Activated CD4-positive, alpha-beta memory T cell treated with anti-CD3 and anti-CD28 coated beads for 36 hours (primary cell): Measurements from ENCODE around the gene KCTD3. TPM values are rescaled to one million over a fixed set of nuclear protein-coding genes. Genes with fewer than 3 reads are reported as not detected.

Experiments used
- CTCF ChIA-PET: fragments of 350-600 bp; sonication (Branson Sonifier 250); formaldehyde crosslinking; loops from one replicate; lab custom pipeline; 2021; ENCODE audit warnings: antibody characterized with exemption, inconsistent platforms; lab: Charles Lee
- POLR2A ChIA-PET: fragments of 350-600 bp; sonication (Branson Sonifier 250); formaldehyde crosslinking; loops from one replicate; lab custom pipeline; 2021; ENCODE audit warnings: antibody characterized with exemption; lab: Charles Lee
- DNase-seq: peaks from one replicate; pipeline ENCODE4 v3.0.0-alpha.2; 2020
- H3K27ac Mint-ChIP-seq: one replicate; pipeline ENCODE4 v1.8.0; 2021; ENCODE audit warnings: mixed read lengths
- H3K27me3 Mint-ChIP-seq: one replicate; pipeline ENCODE4 v1.8.0; 2021; ENCODE audit warnings: mixed read lengths
- H3K36me3 Mint-ChIP-seq: one replicate; pipeline ENCODE4 v1.8.0; 2021; ENCODE audit warnings: mixed read lengths
- H3K4me1 Mint-ChIP-seq: one replicate; pipeline ENCODE4 v1.8.0; 2021; ENCODE audit warnings: low read depth, mixed read lengths
- H3K4me3 Mint-ChIP-seq: one replicate; pipeline ENCODE4 v1.8.0; 2021; ENCODE audit warnings: mild to moderate bottlenecking, mixed read lengths
- H3K9me3 Mint-ChIP-seq: one replicate; pipeline ENCODE4 v1.8.0; 2021; ENCODE audit warnings: mixed read lengths
- intact Hi-C: fragments of 100-400 bp; cut with micrococcal nuclease; formaldehyde crosslinking; loops from one replicate; pipeline ENCODE4 v1.15.1; 2023
- total RNA-seq, 2 experiments: library from RNA; stranded (reverse); gene quantifications; one replicate each; pipeline ENCODE4 v1.2.3, GENCODE V29; 2021

KCTD3 gene
- total RNA-seq, 2 experiments from 2014 or later: 1.3 to 2.7 TPM

DNA sequence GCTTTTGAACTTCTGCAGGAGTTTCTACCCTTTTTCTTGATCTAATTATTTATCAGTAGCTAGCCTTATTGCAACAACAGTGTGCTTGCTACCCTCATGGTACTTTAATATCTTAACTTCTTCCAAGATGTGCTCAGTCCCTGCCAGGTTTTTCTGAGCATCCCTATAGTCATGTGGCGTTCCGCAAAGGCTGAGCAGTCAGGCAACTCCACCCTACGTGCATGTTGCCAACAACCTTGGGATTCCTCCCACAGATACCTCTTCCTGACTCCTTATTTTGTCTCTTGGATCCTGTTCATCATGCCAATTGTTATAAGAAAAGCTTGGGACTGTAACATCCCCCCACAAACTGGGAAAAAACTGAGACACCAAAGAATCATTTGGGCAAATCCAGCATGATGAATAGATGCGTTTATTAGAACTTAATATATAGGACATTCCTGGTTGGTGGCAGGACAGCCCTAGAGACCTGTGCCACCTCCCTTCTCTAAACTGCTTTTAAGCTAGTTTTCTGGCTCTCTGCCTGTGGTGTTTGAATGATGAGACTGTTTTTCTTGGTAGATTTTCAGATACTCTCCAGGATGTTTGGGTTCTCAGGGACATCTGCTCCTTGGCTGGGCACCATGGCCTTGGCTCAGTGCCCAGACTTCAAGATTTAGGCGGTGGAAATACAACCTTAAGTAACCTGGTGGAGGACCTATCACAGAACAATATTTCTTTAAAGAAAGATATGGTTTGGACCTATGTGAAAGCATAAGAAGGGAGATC is 27.1 kb upstream of the KCTD3 start:
- intact Hi-C loops: no loop called here
- ChIA-PET CTCF (interaction anchor here (7.0 kb wide), 1 partner anchor 13 kb away, joined by 29 read pairs; no protein-coding TSS in a partner anchor), POLR2A (no interaction called here)

DNA sequence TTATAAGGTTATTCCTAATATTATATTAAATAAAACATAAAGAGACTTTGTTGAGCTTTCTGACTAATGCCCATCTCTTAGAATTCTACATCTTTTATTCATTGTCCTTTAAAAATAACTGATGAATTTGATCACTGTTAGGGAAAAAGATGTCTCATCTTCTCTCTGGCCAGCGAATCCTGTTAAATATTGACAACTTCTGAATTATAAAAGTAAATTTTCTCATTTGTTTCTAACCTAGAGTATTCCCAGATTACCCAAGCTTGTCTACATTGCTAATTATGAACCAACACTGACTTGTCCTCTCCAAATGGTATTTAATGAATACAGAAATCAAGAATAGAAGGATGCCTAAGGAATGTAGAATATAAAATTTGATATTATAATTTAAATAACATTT is 24.8 kb upstream of the KCTD3 start:
- intact Hi-C loops: no loop called here
- peaks cover 2% of the 10 kb centered on the region for H3K9me3 Mint-ChIP-seq
- no peaks in the 10 kb centered on the region for H3K27me3 Mint-ChIP-seq
- H3K27ac Mint-ChIP-seq: no peak overlapping the region
- H3K36me3 Mint-ChIP-seq: no peaks in the 10 kb centered on the region
- ChIA-PET CTCF (interaction anchor here (7.0 kb wide), 1 partner anchor 16 kb away, joined by 29 read pairs; no protein-coding TSS in a partner anchor), POLR2A (no interaction called here)
- no peak overlapping the region for H3K4me3 Mint-ChIP-seq
- no peak for DNase-seq
- no peaks in the 10 kb centered on the region for H3K4me1 Mint-ChIP-seq

More for the DNA sequence above, 27.1 kb upstream of the KCTD3 start:
- Mint-ChIP-seq H3K27ac (no peak overlapping the region), H3K27me3 (peaks cover 2% of the 10 kb centered on the region), H3K36me3 (no peaks in the 10 kb centered on the region), H3K4me1 (no peaks in the 10 kb centered on the region), H3K4me3 (no peak overlapping the region), H3K9me3 (peaks cover 2% of the 10 kb centered on the region)
- no peak for DNase-seq

DNA sequence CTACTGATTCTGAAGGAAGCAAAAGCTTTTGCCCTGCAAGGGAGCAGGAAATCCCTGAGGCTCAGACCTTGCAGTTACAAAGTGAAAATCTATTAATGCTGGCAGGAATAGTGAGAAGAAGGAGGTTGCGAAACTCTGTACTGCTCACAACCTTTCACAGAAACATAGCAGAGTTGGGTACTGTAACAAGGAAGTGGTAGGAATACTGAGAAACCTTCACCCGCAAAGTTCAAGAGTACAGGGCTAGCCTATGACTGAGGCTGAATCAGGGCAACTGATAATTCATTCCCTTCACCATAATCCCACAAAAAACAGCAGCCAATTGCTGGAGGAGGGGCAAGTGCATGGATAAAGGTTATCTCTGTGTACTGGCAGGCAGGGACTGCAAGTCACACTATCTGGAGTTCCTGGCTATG is 23.9 kb upstream of the KCTD3 start:
- CTCF ChIA-PET: interaction anchor here (7.0 kb wide), 1 partner anchor 17 kb away, joined by 29 read pairs; no protein-coding TSS in a partner anchor
- no peak overlapping the region for H3K27ac Mint-ChIP-seq
- POLR2A ChIA-PET: no interaction called here
- no peaks in the 10 kb centered on the region for H3K36me3 Mint-ChIP-seq
- H3K4me3 Mint-ChIP-seq: no peak overlapping the region
- no peak for DNase-seq
- peaks cover 2% of the 10 kb centered on the region for H3K9me3 Mint-ChIP-seq
- no peaks in the 10 kb centered on the region for H3K27me3 Mint-ChIP-seq
- no peaks in the 10 kb centered on the region for H3K4me1 Mint-ChIP-seq
- intact Hi-C loops: no loop called here

DNA sequence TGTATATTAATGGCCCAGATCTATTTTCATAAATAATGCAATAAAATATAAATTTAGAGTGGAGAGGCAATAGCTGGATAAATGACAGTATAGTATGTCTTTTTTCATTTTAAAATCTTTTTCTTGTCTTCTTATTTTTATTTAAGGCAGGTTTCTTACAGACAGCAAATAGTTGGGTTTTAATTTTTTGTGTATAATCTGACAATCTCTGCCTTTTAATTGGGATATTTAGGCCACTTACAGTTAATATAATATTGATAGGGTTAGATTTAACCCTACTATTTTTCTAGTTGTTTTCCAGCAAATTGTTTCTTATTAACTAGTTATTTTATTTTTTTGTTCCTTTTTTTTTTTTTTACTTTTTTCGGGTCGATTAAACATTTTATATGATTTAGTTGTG is 23.3 kb upstream of the KCTD3 start:
- ChIA-PET CTCF (interaction anchor here (0.6 to 7.0 kb wide), 2 partner anchors 17 to 60 kb away, joined by 3 to 29 read pairs; no protein-coding TSS in a partner anchor), POLR2A (no interaction called here)
- DNase-seq: no peak
- Mint-ChIP-seq H3K27ac (no peak overlapping the region), H3K36me3 (no peaks in the 10 kb centered on the region), H3K4me3 (no peak overlapping the region), H3K9me3 (peaks cover 2% of the 10 kb centered on the region), H3K4me1 (no peaks in the 10 kb centered on the region), H3K27me3 (no peaks in the 10 kb centered on the region)
- intact Hi-C loops: no loop called here

DNA sequence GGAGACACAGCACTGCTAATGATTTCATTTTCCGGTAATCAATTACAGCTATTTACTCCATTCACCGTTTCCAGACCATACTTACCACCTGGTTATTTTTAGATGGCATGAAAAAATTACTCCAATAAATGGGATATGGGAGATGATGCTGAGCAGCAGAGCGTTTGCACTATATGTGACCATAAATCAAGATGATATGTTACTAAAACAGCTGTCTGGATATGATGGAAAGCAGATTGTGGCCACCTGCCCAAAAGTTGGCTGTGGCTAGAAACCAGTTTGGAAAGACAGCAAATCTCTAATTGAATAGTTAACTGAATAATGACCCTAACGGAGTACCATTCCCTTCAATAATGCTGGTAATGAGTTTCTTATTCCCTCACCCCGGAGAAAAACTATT is 22.5 kb upstream of the KCTD3 start:
- Mint-ChIP-seq H3K4me3 (no peak overlapping the region), H3K36me3 (no peaks in the 10 kb centered on the region)
- POLR2A ChIA-PET: no interaction called here

DNA sequence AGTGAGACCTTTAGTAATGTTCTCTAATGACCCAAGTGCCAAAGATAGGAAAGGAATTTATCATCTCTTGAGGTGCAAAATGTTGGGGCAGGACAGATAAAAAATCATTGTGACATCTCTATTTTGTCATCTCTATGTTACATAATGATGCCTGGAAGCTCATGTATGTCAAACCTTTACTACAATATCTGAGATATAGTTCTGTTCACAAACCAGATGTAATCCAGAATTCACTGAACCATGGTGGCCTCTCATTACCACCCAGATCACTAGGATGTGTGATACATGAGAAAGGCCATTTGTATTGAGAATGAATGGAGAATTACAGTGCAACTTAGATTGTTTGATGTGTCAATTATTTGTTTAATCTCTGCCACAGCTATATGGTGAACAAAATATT is 22.0 kb upstream of the KCTD3 start:
- no peaks in the 10 kb centered on the region for H3K4me1 Mint-ChIP-seq
- peaks cover 2% of the 10 kb centered on the region for H3K9me3 Mint-ChIP-seq
- DNase-seq: no peak
- CTCF ChIA-PET: interaction anchor here (7.0 kb wide), 1 partner anchor 19 kb away, joined by 29 read pairs; no protein-coding TSS in a partner anchor
- intact Hi-C loops: no loop called here
- no peaks in the 10 kb centered on the region for H3K36me3 Mint-ChIP-seq
- no peak overlapping the region for H3K27ac Mint-ChIP-seq
- no peaks in the 10 kb centered on the region for H3K27me3 Mint-ChIP-seq
- POLR2A ChIA-PET: no interaction called here
- no peak overlapping the region for H3K4me3 Mint-ChIP-seq

More for the DNA sequence above, 22.5 kb upstream of the KCTD3 start:
- no peak for DNase-seq
- intact Hi-C loops: no loop called here
- Mint-ChIP-seq H3K9me3 (peaks cover 2% of the 10 kb centered on the region), H3K27me3 (no peaks in the 10 kb centered on the region), H3K4me1 (no peaks in the 10 kb centered on the region), H3K27ac (no peak overlapping the region)
- CTCF ChIA-PET: interaction anchor here (0.6 to 7.0 kb wide), 2 partner anchors 18 to 60 kb away, joined by 3 to 29 read pairs; no protein-coding TSS in a partner anchor

DNA sequence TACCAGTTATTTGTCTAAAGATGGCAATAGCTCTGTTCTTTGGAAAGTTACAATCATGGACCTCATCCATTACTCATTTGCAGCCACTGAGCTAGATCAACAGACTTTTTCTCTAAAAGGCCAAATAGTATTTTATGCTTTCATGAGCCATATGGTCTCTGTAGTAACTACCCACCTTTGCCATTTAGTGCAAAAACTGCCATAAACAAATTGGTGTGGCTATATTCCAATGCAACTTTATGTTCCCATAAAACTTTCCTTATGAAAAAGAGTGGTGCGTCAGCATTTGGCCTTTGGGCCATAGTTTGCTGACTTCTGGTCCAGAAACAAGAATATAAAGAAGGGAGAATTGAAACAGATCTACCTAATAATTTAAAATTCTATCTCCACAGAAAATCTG is 20.1 kb upstream of the KCTD3 start:
- Mint-ChIP-seq H3K36me3 (no peaks in the 10 kb centered on the region), H3K27ac (no peak overlapping the region), H3K4me1 (no peaks in the 10 kb centered on the region), H3K4me3 (no peak overlapping the region), H3K9me3 (peaks cover 2% of the 10 kb centered on the region), H3K27me3 (no peaks in the 10 kb centered on the region)
- intact Hi-C loops: no loop called here
- DNase-seq: no peak
- CTCF ChIA-PET: no interaction called here
- POLR2A ChIA-PET: no interaction called here

DNA sequence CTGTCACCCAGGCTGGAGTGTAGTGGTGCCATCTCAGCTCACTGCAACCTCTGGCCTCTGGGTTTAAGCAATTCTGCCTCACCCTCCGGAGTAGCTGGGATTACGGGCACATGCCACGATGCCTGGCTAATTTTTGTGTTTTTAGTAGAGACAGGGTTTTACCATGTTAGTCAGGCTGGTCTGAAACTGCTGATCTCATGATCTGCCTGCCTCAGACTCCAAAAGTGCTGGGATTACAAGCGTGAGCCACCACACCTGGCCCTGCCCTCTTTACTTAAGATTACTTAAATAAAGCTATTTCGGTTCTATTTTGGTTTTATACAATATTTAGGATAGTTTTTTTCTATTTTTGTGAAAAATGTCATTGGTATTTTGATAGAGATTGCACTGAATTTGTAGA is 15.3 kb upstream of the KCTD3 start:
- intact Hi-C loops: no loop called here
- peaks cover 2% of the 10 kb centered on the region for H3K27me3 Mint-ChIP-seq
- ChIA-PET CTCF (no interaction called here), POLR2A (no interaction called here)
- no peak overlapping the region for H3K4me3 Mint-ChIP-seq
- no peak overlapping the region for H3K27ac Mint-ChIP-seq
- H3K4me1 Mint-ChIP-seq: no peaks in the 10 kb centered on the region
- H3K36me3 Mint-ChIP-seq: peaks cover 2% of the 10 kb centered on the region
- H3K9me3 Mint-ChIP-seq: peaks cover 16% of the 10 kb centered on the region
- no peak for DNase-seq

DNA sequence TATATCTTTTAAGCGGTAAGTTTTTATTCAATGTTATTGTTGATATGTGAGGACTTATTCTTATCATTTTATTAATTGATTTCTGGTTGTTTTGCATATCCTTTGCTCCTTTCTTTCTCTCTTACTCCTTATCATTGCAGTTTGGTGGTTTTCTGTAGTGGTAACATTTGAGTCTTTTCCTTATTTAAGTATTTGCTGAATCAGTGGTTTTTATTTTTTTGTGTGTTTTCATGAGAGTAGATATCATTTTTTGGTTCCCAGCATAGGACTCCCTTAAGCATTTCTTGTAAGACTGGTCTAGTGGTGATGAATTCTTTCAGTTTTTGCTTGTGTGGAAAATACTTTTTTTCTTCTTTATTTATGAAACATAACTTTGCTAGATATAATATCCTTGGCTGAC is 12.2 kb upstream of the KCTD3 start:
- DNase-seq: no peak
- intact Hi-C loops: no loop called here
- H3K36me3 Mint-ChIP-seq: peaks cover 2% of the 10 kb centered on the region
- CTCF ChIA-PET: no interaction called here
- H3K4me1 Mint-ChIP-seq: no peaks in the 10 kb centered on the region
- peaks cover 2% of the 10 kb centered on the region for H3K27me3 Mint-ChIP-seq
- POLR2A ChIA-PET: no interaction called here
- peaks cover 16% of the 10 kb centered on the region for H3K9me3 Mint-ChIP-seq
- no peak overlapping the region for H3K27ac Mint-ChIP-seq
- no peak overlapping the region for H3K4me3 Mint-ChIP-seq

DNA sequence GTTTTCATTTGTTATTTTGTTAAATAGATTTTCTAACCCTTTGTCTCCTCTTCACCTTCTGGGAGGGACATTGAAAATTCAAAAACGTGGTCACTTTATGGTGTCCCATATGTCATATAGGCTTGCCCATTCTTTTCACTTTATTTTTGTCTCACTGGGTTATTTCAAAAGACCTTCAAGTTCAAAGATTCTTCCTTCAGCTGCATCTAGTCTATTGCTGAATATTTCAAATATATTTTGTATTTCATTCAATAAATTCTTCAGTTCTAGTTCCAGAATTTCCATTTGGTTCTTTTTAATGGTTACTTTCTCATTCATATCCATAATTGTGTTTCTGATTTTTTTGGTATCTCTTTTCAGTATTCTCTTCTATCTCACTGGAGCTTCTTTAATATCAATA is 11.6 kb upstream of the KCTD3 start:
- Mint-ChIP-seq H3K36me3 (peaks cover 2% of the 10 kb centered on the region), H3K4me3 (no peak overlapping the region), H3K4me1 (no peaks in the 10 kb centered on the region), H3K9me3 (peaks cover 16% of the 10 kb centered on the region), H3K27ac (no peak overlapping the region), H3K27me3 (peaks cover 2% of the 10 kb centered on the region)
- intact Hi-C loops: no loop called here
- ChIA-PET CTCF (no interaction called here), POLR2A (no interaction called here)
- no peak for DNase-seq

DNA sequence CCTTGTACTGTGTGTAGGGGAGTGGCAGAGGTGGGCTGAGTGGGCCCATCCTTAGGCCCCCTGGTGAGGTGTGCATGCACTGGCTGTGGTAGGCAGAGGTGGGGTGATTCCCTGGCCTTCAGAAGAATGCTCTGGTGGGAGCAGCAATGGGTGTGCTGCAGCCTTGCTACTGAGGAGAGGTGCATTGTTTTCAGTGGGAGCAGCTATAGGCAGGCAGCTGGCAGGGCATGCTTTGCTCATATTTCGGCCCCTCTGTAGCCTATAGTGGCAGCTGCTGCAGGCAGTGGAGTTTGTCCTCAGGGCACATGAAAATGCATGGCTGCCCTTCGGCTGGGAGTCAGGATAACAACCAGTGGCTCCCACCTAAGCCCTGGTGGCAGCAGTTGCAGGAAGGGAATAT is 10.1 kb upstream of the KCTD3 start:
- no peak overlapping the region for H3K27ac Mint-ChIP-seq
- ChIA-PET CTCF (no interaction called here), POLR2A (no interaction called here)
- H3K27me3 Mint-ChIP-seq: peaks cover 4% of the 10 kb centered on the region
- H3K4me3 Mint-ChIP-seq: no peak overlapping the region
- intact Hi-C loops: no loop called here
- DNase-seq: no peak
- H3K9me3 Mint-ChIP-seq: peaks cover 16% of the 10 kb centered on the region
- no peaks in the 10 kb centered on the region for H3K4me1 Mint-ChIP-seq
- peaks cover 2% of the 10 kb centered on the region for H3K36me3 Mint-ChIP-seq

DNA sequence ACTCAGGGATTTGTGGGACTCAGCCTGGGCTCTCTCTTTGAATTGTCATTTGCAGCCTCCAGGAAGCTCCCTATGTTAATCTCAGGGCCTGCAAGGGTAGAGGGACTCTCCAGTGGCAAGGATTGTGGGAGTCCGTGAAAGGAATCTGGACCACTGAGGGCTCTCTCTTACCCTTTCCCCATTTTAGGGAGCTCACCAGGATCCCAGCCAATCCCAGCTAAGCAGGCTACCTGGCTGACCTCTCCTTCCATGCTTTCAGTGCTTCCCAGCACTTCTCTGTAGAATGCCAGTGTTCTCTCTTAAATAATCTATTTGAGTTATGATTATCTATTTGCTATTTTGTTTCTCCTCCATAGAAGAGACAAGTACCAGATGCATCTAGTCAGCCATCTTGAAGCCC is 9.6 kb upstream of the KCTD3 start:
- peaks cover 4% of the 10 kb centered on the region for H3K27me3 Mint-ChIP-seq
- H3K9me3 Mint-ChIP-seq: peaks cover 16% of the 10 kb centered on the region

More for the DNA sequence above, 9.6 kb upstream of the KCTD3 start:
- Mint-ChIP-seq H3K36me3 (peaks cover 2% of the 10 kb centered on the region), H3K27ac (no peak overlapping the region), H3K4me1 (no peaks in the 10 kb centered on the region), H3K4me3 (no peak overlapping the region)
- ChIA-PET CTCF (no interaction called here), POLR2A (no interaction called here)
- intact Hi-C loops: no loop called here
- no peak for DNase-seq
